GM12892 (cell line): ENCODE results near the gene MSMP.

Experiments used
- DNase-seq: peaks from one replicate; pipeline ENCODE4 v3.0.0; 2011; ENCODE audit not compliant: insufficient read length
- FAIRE-seq: peaks from 2 replicates; lab custom pipeline; 2011; peaks lifted over from hg19 to GRCh38; lab: Jason Lieb, UNC
- POLR2A ChIP-seq: IDR thresholded peaks from 2 replicates; pipeline ENCODE4 v1.6.1; 2011; ENCODE audit warnings: low read depth, low read length, control low read depth
- POLR2AphosphoS5 ChIP-seq: IDR thresholded peaks from 2 replicates; pipeline ENCODE4 v1.6.1; 2011; ENCODE audit warnings: low read depth, low read length, control low read depth
- TAF1 ChIP-seq: IDR thresholded peaks from 2 replicates; pipeline ENCODE4 v1.6.1; 2011; ENCODE audit warnings: low read depth, mild to moderate bottlenecking, control low read depth, low read length, borderline replicate concordance

MSMP gene

GRCh38 chr9:35790385-35791296 is 36.6 kb upstream of the MSMP start:
- DNase-seq (peak; percentile 69), FAIRE-seq (peak; percentile 98)
- no peak for TF ChIP-seq POLR2A
- TF ChIP-seq POLR2AphosphoS5: no peak
- TF ChIP-seq TAF1: no peak

- DNase-seq (no peak), FAIRE-seq (no peak)
- TF ChIP-seq POLR2AphosphoS5: no peak
Observed at GRCh38 chr9:35790025-35790384, 35.9 kb upstream of the MSMP start.

GRCh38 chr9:35789541-35789940 is 35.5 kb upstream of the MSMP start:
- FAIRE-seq: no peak
- TF ChIP-seq TAF1: no peak
- TF ChIP-seq POLR2AphosphoS5: no peak
- no peak for TF ChIP-seq POLR2A

GRCh38 chr9:35783418-35783817 is 29.3 kb upstream of the MSMP start:
- DNase-seq (no peak), FAIRE-seq (no peak)
- TF ChIP-seq TAF1 (no peak), POLR2A (no peak), POLR2AphosphoS5 (no peak)

More at GRCh38 chr9:35789541-35789940, 35.5 kb upstream of the MSMP start:
- DNase-seq: no peak

GRCh38 chr9:35781066-35781465 is 27.0 kb upstream of the MSMP start:
- TF ChIP-seq POLR2AphosphoS5 (no peak), POLR2A (no peak), TAF1 (no peak)
- no peak for FAIRE-seq
- no peak for DNase-seq

GRCh38 chr9:35778496-35778895 is 24.4 kb upstream of the MSMP start:
- FAIRE-seq: no peak
- DNase-seq: no peak
- TF ChIP-seq POLR2AphosphoS5 (no peak), POLR2A (no peak), TAF1 (no peak)

- FAIRE-seq: no peak
Observed at GRCh38 chr9:35776018-35776417, 21.9 kb upstream of the MSMP start.

GRCh38 chr9:35774907-35775635 is 21.0 kb upstream of the MSMP start:
- DNase-seq (no peak), FAIRE-seq (no peak)
- TF ChIP-seq POLR2A (no peak), TAF1 (no peak), POLR2AphosphoS5 (no peak)

More at GRCh38 chr9:35776018-35776417, 21.9 kb upstream of the MSMP start:
- TF ChIP-seq TAF1 (no peak), POLR2A (no peak), POLR2AphosphoS5 (no peak)
- no peak for DNase-seq

- no peak for DNase-seq
- TF ChIP-seq TAF1: no peak
- no peak for TF ChIP-seq POLR2A
- TF ChIP-seq POLR2AphosphoS5: no peak
- no peak for FAIRE-seq
Observed at GRCh38 chr9:35771943-35772342, 17.9 kb upstream of the MSMP start.

- TF ChIP-seq TAF1 (no peak), POLR2A (no peak), POLR2AphosphoS5 (no peak)
- FAIRE-seq (no peak), DNase-seq (no peak)
Observed at GRCh38 chr9:35771534-35771933, 17.5 kb upstream of the MSMP start.

GRCh38 chr9:35771075-35771433 is 17.0 kb upstream of the MSMP start:
- FAIRE-seq (no peak), DNase-seq (no peak)
- TF ChIP-seq TAF1 (no peak), POLR2A (no peak), POLR2AphosphoS5 (no peak)

- no peak for FAIRE-seq
- TF ChIP-seq POLR2AphosphoS5 (no peak), POLR2A (no peak), TAF1 (no peak)
- no peak for DNase-seq
Observed at GRCh38 chr9:35769763-35770162, 15.7 kb upstream of the MSMP start.

GRCh38 chr9:35767458-35767857 is 13.4 kb upstream of the MSMP start:
- DNase-seq: no peak

More at GRCh38 chr9:35767458-35767857, 13.4 kb upstream of the MSMP start:
- no peak for TF ChIP-seq POLR2A
- TF ChIP-seq TAF1: no peak
- TF ChIP-seq POLR2AphosphoS5: no peak
- FAIRE-seq: no peak
